GM13977 (cell line): ENCODE results near the gene PRKAG2.
"Not testable (repeated sequence)": the region's sequence is repeated elsewhere in the genome, so short reads cannot be mapped to it uniquely, and the experiment has no call there.

Source experiments
- DNase-seq: peaks from one replicate; pipeline ENCODE4 v3.0.0; 2012; ENCODE audit warnings: low spot score
- in situ Hi-C: fragments of 300-500 bp; cut with MboI; formaldehyde crosslinking; loops from one replicate; pipeline ENCODE4 v1.12.0; 2022; ENCODE audit warnings: low sequenced_read_pairs, low pct_unique_long_range_greater_than_20kb, mixed read lengths, inconsistent platforms; ENCODE audit not compliant: unreplicated experiment
- TF ChIP-seq, protein P1 (sequence below): IDR thresholded peaks from 2 replicates; pipeline ENCODE4 v1.5.1; 2012; ENCODE audit warnings: mild to moderate bottlenecking, control low read depth; ENCODE audit not compliant: insufficient read depth; ENCODE audit errors: extremely low read depth, missing control alignments

The PRKAG2 gene

DNA sequence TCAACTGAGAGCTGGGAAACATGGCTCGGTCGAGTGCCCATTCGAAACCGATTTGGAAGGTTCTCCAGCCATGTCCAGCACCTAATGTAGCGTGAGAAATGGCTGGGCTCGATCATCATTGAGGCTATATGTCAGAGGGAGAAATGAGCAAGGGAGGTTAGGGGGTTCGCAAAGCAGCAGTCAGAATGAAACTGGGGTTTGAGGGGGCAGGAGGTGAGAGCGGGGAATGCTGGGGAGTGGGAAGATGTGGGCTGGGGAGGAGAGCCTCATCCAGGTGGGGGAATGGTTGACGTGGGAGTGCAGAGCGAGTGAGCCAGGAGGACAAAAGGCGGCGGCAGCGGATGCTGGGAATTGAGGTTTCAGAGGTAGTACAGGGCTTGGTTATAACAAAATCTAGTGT, 44.5 kb upstream of the PRKAG2 start:
- no peak for DNase-seq
- TF ChIP-seq, protein P1, sequence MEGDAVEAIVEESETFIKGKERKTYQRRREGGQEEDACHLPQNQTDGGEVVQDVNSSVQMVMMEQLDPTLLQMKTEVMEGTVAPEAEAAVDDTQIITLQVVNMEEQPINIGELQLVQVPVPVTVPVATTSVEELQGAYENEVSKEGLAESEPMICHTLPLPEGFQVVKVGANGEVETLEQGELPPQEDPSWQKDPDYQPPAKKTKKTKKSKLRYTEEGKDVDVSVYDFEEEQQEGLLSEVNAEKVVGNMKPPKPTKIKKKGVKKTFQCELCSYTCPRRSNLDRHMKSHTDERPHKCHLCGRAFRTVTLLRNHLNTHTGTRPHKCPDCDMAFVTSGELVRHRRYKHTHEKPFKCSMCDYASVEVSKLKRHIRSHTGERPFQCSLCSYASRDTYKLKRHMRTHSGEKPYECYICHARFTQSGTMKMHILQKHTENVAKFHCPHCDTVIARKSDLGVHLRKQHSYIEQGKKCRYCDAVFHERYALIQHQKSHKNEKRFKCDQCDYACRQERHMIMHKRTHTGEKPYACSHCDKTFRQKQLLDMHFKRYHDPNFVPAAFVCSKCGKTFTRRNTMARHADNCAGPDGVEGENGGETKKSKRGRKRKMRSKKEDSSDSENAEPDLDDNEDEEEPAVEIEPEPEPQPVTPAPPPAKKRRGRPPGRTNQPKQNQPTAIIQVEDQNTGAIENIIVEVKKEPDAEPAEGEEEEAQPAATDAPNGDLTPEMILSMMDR = no peak
- in situ Hi-C loops = no loop called here

DNA sequence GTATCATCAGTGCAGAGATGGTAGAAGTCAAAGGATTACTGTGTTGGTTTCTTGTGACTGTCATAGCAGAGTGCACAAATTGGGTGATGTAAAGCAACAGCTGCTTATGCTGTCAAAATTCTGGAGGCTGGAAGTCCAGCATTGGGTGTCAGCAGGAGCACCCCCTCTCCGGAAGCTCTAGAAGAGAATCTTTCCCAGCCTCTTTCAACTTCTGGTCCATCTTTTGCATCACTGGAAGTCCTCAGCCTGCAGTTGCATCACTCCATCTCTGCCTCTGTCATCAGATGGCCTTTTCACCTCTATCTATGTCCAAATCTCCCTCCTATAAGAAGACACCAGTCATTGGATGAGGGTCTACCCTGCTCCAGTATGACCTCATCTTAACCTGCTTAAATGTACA, 43.6 kb upstream of the PRKAG2 start:
- TF ChIP-seq, protein P1 = no peak
- in situ Hi-C loops = no loop called here
- DNase-seq = no peak

DNA sequence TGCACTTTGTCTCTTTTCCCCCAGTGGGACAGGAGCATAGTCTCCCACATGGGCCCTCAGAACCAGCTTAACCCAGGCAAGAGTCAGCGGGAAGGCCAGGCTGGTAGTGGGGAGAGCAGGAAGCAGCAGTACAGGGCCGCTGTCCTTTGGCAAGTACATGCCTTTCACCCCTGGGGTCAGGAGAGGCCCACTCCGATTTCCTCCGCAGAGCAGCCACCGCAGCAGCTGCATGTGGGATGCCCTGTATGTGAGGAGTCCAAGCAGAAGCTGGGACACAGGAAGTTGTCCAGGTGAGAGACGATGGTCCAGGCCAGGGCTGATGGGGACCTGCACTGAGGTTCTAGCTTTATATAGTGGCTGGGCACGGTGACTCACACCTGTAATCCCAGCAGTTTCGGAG, 42.7 kb upstream of the PRKAG2 start:
- DNase-seq = no peak
- in situ Hi-C loops = no loop called here
- TF ChIP-seq, protein P1 = no peak

DNA sequence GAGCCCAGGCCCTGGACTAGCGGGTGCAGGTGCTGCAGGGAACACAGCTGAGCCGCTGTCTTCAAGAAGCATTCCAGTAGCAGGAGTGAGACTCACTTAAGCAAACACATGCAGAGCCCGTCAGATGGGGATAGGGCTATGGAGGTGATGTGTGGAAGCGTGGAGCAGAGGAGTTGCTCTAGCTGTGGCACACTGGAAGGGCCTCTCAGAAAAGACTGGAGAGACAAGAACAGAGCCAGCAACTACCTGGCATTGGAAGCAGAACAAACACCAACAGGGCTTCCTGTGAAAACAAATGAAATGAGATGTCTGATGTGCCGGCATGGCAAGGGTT, 41.6 kb upstream of the PRKAG2 start:
- DNase-seq = no peak
- in situ Hi-C loops = no loop called here
- TF ChIP-seq, protein P1 = no peak

DNA sequence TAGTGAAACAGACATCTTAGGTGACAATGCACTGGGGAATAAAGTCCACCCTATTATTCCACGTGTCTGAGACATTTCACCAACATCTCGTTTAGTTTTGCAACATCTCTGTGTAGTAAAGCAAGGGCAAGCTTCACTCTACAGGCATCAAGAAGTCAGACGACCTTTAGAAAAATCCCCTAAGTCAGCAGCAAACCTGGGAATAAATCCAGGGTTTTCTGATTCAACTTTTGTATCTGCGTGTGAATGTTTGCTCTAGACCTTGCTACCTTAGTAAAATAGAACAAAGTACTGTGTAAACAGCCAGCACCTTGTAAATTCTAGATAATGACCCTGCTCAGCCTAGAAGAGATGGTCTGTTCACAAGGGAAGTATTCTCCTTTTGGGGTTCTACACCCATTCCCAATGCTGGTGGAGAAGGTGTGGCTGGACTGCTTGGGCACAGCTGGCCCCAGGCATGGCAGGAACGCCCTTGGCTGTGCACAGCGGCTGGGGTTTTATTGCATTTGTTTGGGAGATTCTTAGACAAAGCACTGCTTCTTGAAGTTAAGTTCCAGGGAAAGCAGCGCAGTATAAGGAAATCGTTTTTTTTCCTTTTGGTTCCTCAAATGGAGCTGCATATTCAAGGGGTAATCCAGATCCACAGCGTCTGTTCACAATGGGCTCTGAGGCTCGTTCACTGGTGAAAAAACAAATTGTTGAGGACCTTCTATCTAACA, 41.0 kb upstream of the PRKAG2 start:
- in situ Hi-C loops = no loop called here
- TF ChIP-seq, protein P1 = no peak
- DNase-seq = no peak

DNA sequence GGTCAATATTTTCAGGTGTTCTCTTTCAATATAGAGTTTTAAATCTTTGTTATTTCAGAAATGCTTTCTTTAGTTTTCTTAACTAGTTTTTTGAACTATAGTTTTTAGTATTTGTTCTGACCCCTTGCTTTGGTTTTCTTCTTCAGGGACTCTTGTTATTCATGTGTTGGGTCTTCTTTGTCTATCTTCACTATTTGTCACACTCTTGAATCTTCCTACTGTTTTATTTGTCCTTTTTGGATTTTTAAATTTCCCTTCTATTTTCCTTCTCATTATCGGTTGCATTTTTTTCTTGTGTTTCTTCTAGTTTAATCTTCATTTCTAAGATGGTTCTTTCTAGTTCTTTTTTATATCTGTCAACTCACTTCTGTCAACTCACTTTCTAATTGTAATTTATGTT, 37.1 kb upstream of the PRKAG2 start:
- in situ Hi-C loops = no loop called here
- TF ChIP-seq, protein P1 = no peak
- no peak for DNase-seq

DNA sequence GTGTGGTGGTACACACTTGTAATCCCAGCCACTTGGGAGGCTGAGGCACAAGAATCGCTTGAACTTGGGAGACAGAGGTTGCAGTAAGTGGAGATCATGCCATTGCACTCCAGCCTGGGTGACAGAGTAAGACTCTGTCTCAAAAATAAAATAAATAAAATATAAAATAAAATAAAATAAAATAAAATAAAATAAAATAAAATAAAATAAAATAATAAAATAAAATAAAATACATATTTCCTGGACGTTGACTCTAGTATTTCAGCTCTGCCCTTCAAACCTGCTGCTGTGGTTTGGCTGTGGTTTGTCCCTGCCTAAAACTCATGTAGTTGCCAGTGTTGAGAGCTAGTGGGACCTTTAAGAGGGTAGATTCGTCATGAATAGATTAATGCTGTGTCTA, 33.7 kb upstream of the PRKAG2 start:
- in situ Hi-C loops, DNase-seq: not testable (repeated sequence)

DNA sequence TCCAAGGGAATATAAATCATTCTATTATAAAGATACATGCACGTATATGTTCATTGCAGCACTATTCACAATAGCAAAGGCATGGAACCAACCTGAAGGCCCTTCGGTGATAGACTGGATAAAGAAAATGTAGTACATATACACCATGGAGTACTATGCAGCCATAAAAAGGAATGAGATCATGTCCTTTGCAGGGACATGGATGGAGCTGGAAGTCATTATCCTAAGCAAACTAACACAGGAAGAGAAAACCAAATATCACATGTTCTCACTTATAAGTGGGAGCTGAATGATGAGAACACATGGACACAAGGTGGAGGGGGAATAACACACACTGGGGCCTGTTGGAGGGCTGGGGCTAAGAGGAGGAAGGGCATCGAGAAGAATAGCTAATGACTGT, 30.2 kb upstream of the PRKAG2 start:
- in situ Hi-C loops = not testable (repeated sequence)

More for the DNA sequence above, 30.2 kb upstream of the PRKAG2 start:
- DNase-seq = not testable (repeated sequence)
